ENCODE measurements around the gene GSTCD.

The GSTCD gene

GRCh38 chr4:105896461-105896942 is 187.9 kb downstream of the GSTCD start:
- Histone ChIP-seq H3K27me3 (ENCODE audit: control insufficient read depth, low read length) (peaks cover 26% of the 10 kb centered on the region), H4K20me1 (ENCODE audit: control insufficient read depth, insufficient read depth, low read depth, low read length) (no peaks in the 10 kb centered on the region), H3K79me2 (ENCODE audit: control insufficient read depth, low read length) (no peaks in the 10 kb centered on the region), H3K9me3 (ENCODE audit: control insufficient read depth, insufficient read depth, low read length) (peaks cover 2% of the 10 kb centered on the region; the same call in 1 of the 2 replicates), H3K36me3 (ENCODE audit: control insufficient read depth, low read length) (no peaks in the 10 kb centered on the region), H3K4me3 (ENCODE audit: low read length) (no peak overlapping the region), H3K4me1 (ENCODE audit: control insufficient read depth, low read length) (no peaks in the 10 kb centered on the region), H3K9me2 (replicated peaks; ENCODE audit: control insufficient read depth, low read length) (no peaks in the 10 kb centered on the region), H3K4me2 (ENCODE audit: low read length) (no peak overlapping the region), H3K27ac (ENCODE audit: low read depth, low read length) (no peak overlapping the region), H3F3A (ENCODE audit: control insufficient read depth, insufficient read depth) (no peaks in the 10 kb centered on the region)
- TF ChIP-seq CTCF (IDR thresholded peaks at IDR 0.05; ENCODE audit: low read depth, low read length, poor library complexity, severe bottlenecking) = no peak
- no peak for TF ChIP-seq EZH2phosphoT487 (IDR thresholded peaks at IDR 0.05; ENCODE audit: borderline replicate concordance, low read length)
